ENCODE measurements around the gene MIDN.

The MIDN gene

GRCh38 chr19:1262623-1263123, 14.3 kb downstream of the MIDN start:
- no peak for DNase-seq
- peaks cover 0 to 7% (median 4%) of the 10 kb centered on the region in 4 experiments for H3K36me3 ChIP-seq (ENCODE audit: control insufficient read depth in 4 of 4, insufficient read depth in 4 of 4, low read length in 3 of 4)
- H3K27ac ChIP-seq (ENCODE audit: insufficient read depth in 1 of 2, low read depth in 1 of 2, low read length in 2 of 2, poor library complexity in 1 of 2, severe bottlenecking in 2 of 2), result peak overlapping the region in 1 of 2 experiments; percentile 86
- H3K9me3 ChIP-seq (ENCODE audit: control extremely low read depth in 1 of 5, control insufficient read depth in 4 of 5, insufficient read depth in 2 of 5, low read depth in 1 of 5, low read length in 4 of 5), result no peaks in the 10 kb centered on the region
- H3K4me3 ChIP-seq (ENCODE audit: control insufficient read depth in 1 of 7, extremely low read depth in 1 of 7, insufficient read depth in 4 of 7, low read depth in 2 of 7, low read length in 6 of 7), result peak overlapping the region in 4 of 7 experiments; percentile 7 to 85 (median 32)
- peaks cover 0 to 83% (median 79%) of the 10 kb centered on the region in 4 experiments for H3K4me1 ChIP-seq (ENCODE audit: control extremely low read depth in 1 of 4, control insufficient read depth in 4 of 4, insufficient read depth in 4 of 4, low read length in 3 of 4)
- POLR2A ChIA-PET, result interaction anchor here (2.0 to 2.3 kb wide), 2 partner anchors 10 to 18 kb away, joined by 9 to 11 read pairs; no protein-coding TSS in a partner anchor
- CTCF ChIA-PET, result interaction anchor here (0.6 to 17.7 kb wide), 3 partner anchors 8 to 110 kb away, joined by 3 to 268 read pairs (median 60); no protein-coding TSS in a partner anchor
- 38% methylated on average over 10 of the region's 21 CpGs for WGBS (ENCODE audit: insufficient coverage)
- peaks cover 0 to 6% (median 0%) of the 10 kb centered on the region in 5 experiments for H3K27me3 ChIP-seq (replicated peaks in 2 of 5; ENCODE audit: control insufficient read depth in 4 of 5, insufficient read depth in 5 of 5, low read length in 4 of 5)

- Histone ChIP-seq H3K36me3 (ENCODE audit: control insufficient read depth in 4 of 4, insufficient read depth in 4 of 4, low read length in 3 of 4) (peaks cover 0 to 3% (median 1%) of the 10 kb centered on the region in 4 experiments), H3K4me1 (ENCODE audit: control extremely low read depth in 1 of 4, control insufficient read depth in 4 of 4, insufficient read depth in 4 of 4, low read length in 3 of 4) (peaks cover 0 to 83% (median 79%) of the 10 kb centered on the region in 4 experiments), H3K27ac (ENCODE audit: insufficient read depth in 1 of 2, low read depth in 1 of 2, low read length in 2 of 2, poor library complexity in 1 of 2, severe bottlenecking in 2 of 2) (peak overlapping the region in 1 of 2 experiments; percentile 86), H3K9me3 (ENCODE audit: control extremely low read depth in 1 of 5, control insufficient read depth in 4 of 5, insufficient read depth in 2 of 5, low read depth in 1 of 5, low read length in 4 of 5) (no peaks in the 10 kb centered on the region), H3K4me3 (ENCODE audit: control insufficient read depth in 1 of 7, extremely low read depth in 1 of 7, insufficient read depth in 4 of 7, low read depth in 2 of 7, low read length in 6 of 7) (peak overlapping the region in 1 of 7 experiments; percentile 13), H3K27me3 (replicated peaks in 2 of 5; ENCODE audit: control insufficient read depth in 4 of 5, insufficient read depth in 5 of 5, low read length in 4 of 5) (peaks cover 0 to 6% (median 0%) of the 10 kb centered on the region in 5 experiments)
- WGBS (ENCODE audit: insufficient coverage), result 100% methylated on average over 1 of the region's 5 CpGs
- DNase-seq, result no peak
- CTCF ChIA-PET, result interaction anchor here (7.3 to 17.7 kb wide), 2 partner anchors 8 to 18 kb away, joined by 60 to 268 read pairs; no protein-coding TSS in a partner anchor
- POLR2A ChIA-PET, result interaction anchor here (2.0 kb wide), 1 partner anchor 10 kb away, joined by 11 read pairs; no protein-coding TSS in a partner anchor
Measured at GRCh38 chr19:1263188-1263587, 14.8 kb downstream of the MIDN start.

GRCh38 chr19:1264801-1265614, 16.6 kb downstream of the MIDN start:
- Histone ChIP-seq H3K4me1 (ENCODE audit: control extremely low read depth in 1 of 4, control insufficient read depth in 4 of 4, insufficient read depth in 4 of 4, low read length in 3 of 4) (peaks cover 3 to 77% (median 74%) of the 10 kb centered on the region in 4 experiments), H3K4me3 (ENCODE audit: control insufficient read depth in 1 of 7, extremely low read depth in 1 of 7, insufficient read depth in 4 of 7, low read depth in 2 of 7, low read length in 6 of 7) (no peak overlapping the region), H3K27me3 (replicated peaks in 2 of 5; ENCODE audit: control insufficient read depth in 4 of 5, insufficient read depth in 5 of 5, low read length in 4 of 5) (peaks cover 0 to 6% (median 0%) of the 10 kb centered on the region in 5 experiments), H3K27ac (ENCODE audit: insufficient read depth in 1 of 2, low read depth in 1 of 2, low read length in 2 of 2, poor library complexity in 1 of 2, severe bottlenecking in 2 of 2) (no peak overlapping the region), H3K36me3 (ENCODE audit: control insufficient read depth in 4 of 4, insufficient read depth in 4 of 4, low read length in 3 of 4) (no peaks in the 10 kb centered on the region), H3K9me3 (ENCODE audit: control extremely low read depth in 1 of 5, control insufficient read depth in 4 of 5, insufficient read depth in 2 of 5, low read depth in 1 of 5, low read length in 4 of 5) (no peaks in the 10 kb centered on the region)
- ChIA-PET POLR2A (interaction anchor here (0.8 to 5.0 kb wide), 5 partner anchors 11 to 21 kb away, joined by 3 to 98 read pairs (median 19); no protein-coding TSS in a partner anchor), CTCF (interaction anchor here (1.0 to 17.7 kb wide), 3 partner anchors 10 to 62 kb away, joined by 3 to 268 read pairs (median 60); no protein-coding TSS in a partner anchor)
- WGBS (ENCODE audit: insufficient coverage), result 95% methylated on average over 25 of the region's 26 CpGs
- DNase-seq, result no peak

GRCh38 chr19:1265615-1266128, 17.3 kb downstream of the MIDN start:
- Histone ChIP-seq H3K4me3 (ENCODE audit: control insufficient read depth in 1 of 7, extremely low read depth in 1 of 7, insufficient read depth in 4 of 7, low read depth in 2 of 7, low read length in 6 of 7) (peak overlapping the region in 6 of 7 experiments; percentile 32 to 73 (median 55)), H3K27me3 (replicated peaks in 2 of 5; ENCODE audit: control insufficient read depth in 4 of 5, insufficient read depth in 5 of 5, low read length in 4 of 5) (peaks cover 0 to 6% (median 0%) of the 10 kb centered on the region in 5 experiments), H3K36me3 (ENCODE audit: control insufficient read depth in 4 of 4, insufficient read depth in 4 of 4, low read length in 3 of 4) (peaks cover 0 to 2% (median under 1%) of the 10 kb centered on the region in 4 experiments), H3K27ac (ENCODE audit: insufficient read depth in 1 of 2, low read depth in 1 of 2, low read length in 2 of 2, poor library complexity in 1 of 2, severe bottlenecking in 2 of 2) (peak overlapping the region in 1 of 2 experiments; percentile 49), H3K4me1 (ENCODE audit: control extremely low read depth in 1 of 4, control insufficient read depth in 4 of 4, insufficient read depth in 4 of 4, low read length in 3 of 4) (peaks cover 6 to 77% (median 74%) of the 10 kb centered on the region in 4 experiments), H3K9me3 (ENCODE audit: control extremely low read depth in 1 of 5, control insufficient read depth in 4 of 5, insufficient read depth in 2 of 5, low read depth in 1 of 5, low read length in 4 of 5) (no peaks in the 10 kb centered on the region)
- CTCF ChIA-PET, result interaction anchor here (1.0 to 17.7 kb wide), 4 partner anchors 11 to 62 kb away, joined by 3 to 268 read pairs (median 36); partner anchors contain the start of gene ATP5F1D
- WGBS (ENCODE audit: insufficient coverage), result 24% methylated on average over 23 of the region's 28 CpGs
- DNase-seq, result peak; percentile 81 to 92 (median 89)
- POLR2A ChIA-PET, result interaction anchor here (1.6 to 5.0 kb wide), 4 partner anchors 10 to 21 kb away, joined by 6 to 98 read pairs (median 26); partner anchors contain the start of gene FAM174C

GRCh38 chr19:1266129-1266915, 17.9 kb downstream of the MIDN start:
- CTCF ChIA-PET, result interaction anchor here (0.6 to 17.7 kb wide), 7 partner anchors 9 to 72 kb away, joined by 3 to 268 read pairs (median 5); partner anchors contain the start of genes ATP5F1D and FAM174C
- peak in 2 of 3 donors; percentile 70 to 72 for DNase-seq
- Histone ChIP-seq H3K27me3 (replicated peaks in 2 of 5; ENCODE audit: control insufficient read depth in 4 of 5, insufficient read depth in 5 of 5, low read length in 4 of 5) (peaks cover 0 to 6% (median 0%) of the 10 kb centered on the region in 5 experiments), H3K4me3 (ENCODE audit: control insufficient read depth in 1 of 7, extremely low read depth in 1 of 7, insufficient read depth in 4 of 7, low read depth in 2 of 7, low read length in 6 of 7) (peak overlapping the region; percentile 16 to 73 (median 50)), H3K9me3 (ENCODE audit: control extremely low read depth in 1 of 5, control insufficient read depth in 4 of 5, insufficient read depth in 2 of 5, low read depth in 1 of 5, low read length in 4 of 5) (no peaks in the 10 kb centered on the region), H3K27ac (ENCODE audit: insufficient read depth in 1 of 2, low read depth in 1 of 2, low read length in 2 of 2, poor library complexity in 1 of 2, severe bottlenecking in 2 of 2) (peak overlapping the region in 1 of 2 experiments; percentile 49), H3K4me1 (ENCODE audit: control extremely low read depth in 1 of 4, control insufficient read depth in 4 of 4, insufficient read depth in 4 of 4, low read length in 3 of 4) (peaks cover 8 to 80% (median 78%) of the 10 kb centered on the region in 4 experiments), H3K36me3 (ENCODE audit: control insufficient read depth in 4 of 4, insufficient read depth in 4 of 4, low read length in 3 of 4) (peaks cover 0 to 8% (median 7%) of the 10 kb centered on the region in 4 experiments)
- POLR2A ChIA-PET, result interaction anchor here (1.6 to 5.0 kb wide), 4 partner anchors 9 to 21 kb away, joined by 6 to 98 read pairs (median 26); partner anchors contain the start of gene FAM174C
- WGBS (ENCODE audit: insufficient coverage), result 2% methylated on average over 77 of the region's 84 CpGs

All from common myeloid progenitor, CD34-positive (primary cell).